HG03558 (cell line): ENCODE results near the gene SNRPD2.
"Not testable (repeated sequence)": the region's sequence is repeated elsewhere in the genome, so short reads cannot be mapped to it uniquely, and the experiment has no call there.

Source experiments
- ATAC-seq: cut with Tn5 transposase; IDR thresholded peaks from one replicate; pipeline ENCODE4 v1.9.1; 2021; ENCODE audit warnings: moderate number of reproducible peaks; ENCODE audit not compliant: unreplicated experiment; ENCODE audit errors: extremely low read depth

SNRPD2 gene

GRCh38 chr19:45705710-45706415 lies 14.1 kb upstream of the SNRPD2 start:
- ATAC-seq, result no peak

- no peak for ATAC-seq
Observed at GRCh38 chr19:45705115-45705514, 13.4 kb upstream of the SNRPD2 start.

DNA sequence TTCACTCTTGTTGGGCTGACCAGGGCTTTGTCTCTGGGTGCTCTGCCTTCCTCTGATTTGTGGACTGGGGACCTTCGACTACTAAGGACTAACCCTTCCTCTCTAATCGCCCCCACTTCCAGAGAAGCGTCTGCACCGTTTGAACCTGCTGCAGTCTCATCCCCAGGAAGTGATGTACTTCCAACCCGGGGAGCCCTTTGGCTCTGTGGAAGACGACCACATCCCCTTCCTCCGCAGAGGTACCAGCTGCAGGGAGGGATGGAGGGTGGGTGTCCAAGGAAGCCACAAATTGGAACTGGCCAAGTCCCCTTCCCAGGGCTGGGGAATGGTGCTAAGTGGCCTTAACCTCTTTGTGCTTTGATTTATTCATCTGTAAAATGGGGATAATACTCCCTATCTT lies 9.9 kb upstream of the SNRPD2 start:
- ATAC-seq, result no peak

DNA sequence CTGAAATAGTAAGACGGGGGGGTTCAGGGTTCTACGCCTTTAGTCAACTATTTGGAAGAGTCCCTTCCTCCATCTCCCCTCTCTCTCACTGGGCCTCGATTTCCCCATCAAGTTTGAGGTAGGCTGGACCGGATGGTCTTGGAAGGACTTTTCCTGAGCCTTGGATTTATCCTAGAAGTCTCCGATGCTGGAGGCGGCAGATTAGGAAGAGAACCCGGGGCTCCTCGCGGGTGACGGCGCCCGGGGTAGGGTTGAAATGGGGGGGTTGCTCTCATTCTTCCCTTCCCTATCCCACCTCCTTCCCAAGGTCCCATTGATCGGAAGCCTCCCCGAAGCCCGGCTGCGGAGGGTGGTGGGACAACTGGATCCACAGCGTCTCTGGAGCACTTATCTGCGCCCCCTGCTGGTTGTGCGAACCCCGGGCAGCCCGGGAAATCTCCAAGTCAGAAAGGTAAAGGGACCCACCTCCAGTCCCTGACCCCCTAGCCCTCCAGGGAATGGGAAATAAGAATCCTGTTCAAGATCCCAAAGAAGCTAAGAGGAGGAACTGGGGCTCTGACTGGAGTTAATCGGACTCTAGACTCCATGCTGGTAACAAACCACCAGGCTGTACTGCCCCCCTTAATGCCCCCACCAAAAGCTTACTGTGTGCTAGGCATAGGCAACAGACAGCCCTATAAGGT lies 1.5 kb upstream of the SNRPD2 start:
- ATAC-seq, result no peak

DNA sequence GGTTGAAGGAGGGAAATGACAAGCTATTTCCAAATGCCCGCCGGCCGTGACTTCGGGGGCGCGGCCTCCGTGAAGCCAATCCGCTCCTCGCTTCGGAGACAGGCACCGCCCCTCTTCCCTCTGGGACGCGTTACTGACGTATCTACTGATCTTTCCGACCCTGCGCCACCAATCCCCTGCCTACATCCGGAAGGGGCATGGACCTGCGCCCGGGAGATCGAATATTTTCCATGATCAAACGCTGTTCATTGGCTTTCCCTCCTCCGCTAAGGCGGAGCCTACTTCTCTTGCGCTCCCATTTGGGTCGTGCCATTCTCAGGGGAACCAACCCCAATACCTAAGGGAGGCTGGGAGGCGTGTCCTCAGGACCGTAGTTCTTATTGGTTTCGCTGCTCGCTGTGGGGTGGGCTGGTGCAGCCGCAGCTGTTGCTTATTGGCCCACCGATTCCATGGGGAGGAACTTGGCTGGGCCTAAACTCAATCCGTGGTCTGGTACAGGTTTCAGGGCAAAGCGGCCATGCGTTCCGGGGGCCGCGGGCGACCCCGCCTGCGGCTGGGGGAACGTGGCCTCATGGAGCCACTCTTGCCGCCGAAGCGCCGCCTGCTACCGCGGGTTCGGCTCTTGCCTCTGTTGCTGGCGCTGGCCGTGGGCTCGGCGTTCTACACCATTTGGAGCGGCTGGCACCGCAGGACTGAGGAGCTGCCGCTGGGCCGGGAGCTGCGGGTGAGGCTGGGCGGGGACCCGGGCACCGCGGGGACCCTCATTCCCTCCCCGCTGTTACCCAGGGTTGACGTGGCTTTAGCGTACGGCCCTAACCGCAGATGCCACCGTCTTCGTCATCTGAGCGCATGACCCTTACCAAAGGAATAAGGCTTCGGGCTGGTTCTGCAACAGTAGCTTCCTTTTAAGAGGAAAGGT lies 693 bp upstream of the SNRPD2 start, which contains the start of gene QPCTL:
QPCTL (plus strand) TSS at position 480 of the 919 bp plus-strand sequence; CDS start at position 518, 38 bp downstream.
- peak; percentile 67 for ATAC-seq

DNA sequence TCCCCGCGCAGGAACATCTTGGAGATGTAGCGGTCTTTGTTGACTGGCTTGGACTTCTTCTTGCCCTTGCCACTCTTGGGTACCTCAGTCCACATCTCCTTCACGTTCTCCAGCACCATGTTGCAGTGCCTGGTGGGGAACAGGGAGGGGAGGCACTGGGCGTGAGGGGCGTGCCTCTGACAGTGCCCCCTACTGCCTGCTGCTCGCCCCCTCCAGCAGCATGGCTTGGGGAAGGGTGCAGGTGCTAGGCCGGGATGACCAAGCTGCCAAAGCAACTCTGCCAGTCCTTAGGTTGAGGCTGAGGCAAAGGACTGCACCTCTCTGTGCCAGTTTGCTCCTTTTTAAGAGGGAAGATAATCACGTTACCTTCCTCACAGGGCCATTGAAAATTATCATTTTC lies 4.2 kb downstream of the SNRPD2 start:
- no peak for ATAC-seq

DNA sequence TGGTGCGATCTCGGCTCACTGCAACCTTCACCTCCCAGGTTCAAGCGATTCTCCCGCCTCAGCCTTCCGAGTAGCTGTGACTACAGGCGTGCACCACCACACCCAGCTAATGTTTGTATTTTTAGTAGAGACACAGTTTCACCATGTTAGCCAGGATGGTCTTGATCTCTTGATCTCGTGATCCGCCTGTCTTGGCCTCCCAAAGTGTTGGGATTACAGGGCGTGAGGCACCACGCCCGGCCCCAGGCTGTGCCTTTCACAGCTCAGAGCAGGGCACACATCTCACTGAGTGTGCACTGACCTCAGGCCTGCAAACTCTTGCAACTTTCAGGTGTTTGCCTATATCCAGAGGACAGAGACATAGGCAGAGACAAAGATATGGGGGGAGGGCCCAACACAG lies 6.7 kb downstream of the SNRPD2 start:
- not testable (repeated sequence) for ATAC-seq

GRCh38 chr19:45682908-45683307 lies 8.8 kb downstream of the SNRPD2 start:
- ATAC-seq, result no peak

DNA sequence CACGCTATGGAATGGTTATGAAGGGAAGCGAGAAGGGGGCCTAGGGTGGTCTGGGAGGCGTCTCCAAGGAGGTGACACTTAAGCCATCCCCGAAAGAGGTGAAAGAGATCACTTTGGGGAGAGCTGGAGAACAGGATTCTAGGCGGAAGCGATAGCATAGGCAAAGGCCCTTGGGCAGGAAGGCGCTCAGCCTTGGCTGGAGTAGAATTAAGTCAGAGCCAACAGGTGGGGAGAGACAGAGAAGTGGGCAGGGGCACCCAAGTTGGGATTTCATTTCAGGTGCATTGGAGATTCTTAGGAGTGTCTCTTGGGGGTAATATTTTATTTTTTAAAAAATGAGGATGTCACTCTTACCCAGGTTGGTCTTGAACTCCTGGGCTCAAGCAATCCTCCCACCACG lies 9.6 kb downstream of the SNRPD2 start:
- no peak for ATAC-seq

- no peak for ATAC-seq
Observed at GRCh38 chr19:45681391-45682015, 10.2 kb downstream of the SNRPD2 start.

GRCh38 chr19:45677351-45678230 lies 14.2 kb downstream of the SNRPD2 start:
- ATAC-seq, result no peak

DNA sequence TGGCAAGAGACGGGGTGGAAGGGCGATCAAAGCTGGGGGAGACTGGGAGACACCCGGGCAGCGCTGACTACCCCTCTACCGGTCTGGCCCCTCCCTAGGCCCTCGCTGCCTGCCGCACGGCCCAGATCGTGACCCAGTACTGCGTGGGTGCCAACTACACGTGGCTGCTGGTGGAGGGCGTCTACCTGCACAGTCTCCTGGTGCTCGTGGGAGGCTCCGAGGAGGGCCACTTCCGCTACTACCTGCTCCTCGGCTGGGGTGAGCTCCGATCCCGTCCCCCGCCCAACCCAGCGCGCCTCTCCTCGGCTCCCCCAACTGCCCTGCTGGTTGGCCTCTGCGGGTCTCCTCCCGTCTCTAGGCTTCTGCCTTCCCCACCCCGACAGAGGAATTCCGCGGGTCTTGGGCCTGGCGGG lies 14.9 kb downstream of the SNRPD2 start:
- ATAC-seq, result no peak

GRCh38 chr19:45674946-45675345 lies 16.8 kb downstream of the SNRPD2 start:
- no peak for ATAC-seq

- ATAC-seq, result no peak
Observed at GRCh38 chr19:45670670-45671453, 20.9 kb downstream of the SNRPD2 start.

DNA sequence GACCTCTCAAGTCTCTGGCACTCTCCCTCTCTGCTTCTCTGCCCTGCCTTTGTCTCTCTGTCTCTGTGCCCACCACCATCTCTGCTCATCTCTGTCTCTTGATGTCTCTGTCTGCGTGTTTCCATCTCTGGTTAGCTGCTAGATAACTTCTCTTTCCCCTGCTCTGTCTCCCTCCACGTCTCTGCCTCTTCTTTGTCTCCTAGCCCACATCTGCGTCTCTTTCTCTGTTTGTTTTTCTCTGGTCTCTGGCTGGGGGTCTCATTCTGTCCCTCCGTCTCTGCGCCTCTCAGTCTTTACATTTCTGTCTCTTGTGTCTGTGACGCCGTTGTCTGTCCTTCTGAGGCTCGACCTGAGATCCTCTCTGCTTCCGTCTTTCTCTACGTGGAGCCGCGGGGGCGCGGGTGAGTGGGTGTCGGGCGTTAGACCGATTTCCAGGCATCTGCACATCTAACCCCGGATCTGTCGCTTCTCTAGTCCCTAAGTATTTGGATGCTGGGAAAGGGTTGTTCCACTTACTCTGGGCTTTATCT lies 23.3 kb downstream of the SNRPD2 start:
- no peak for ATAC-seq

GRCh38 chr19:45667620-45668341 lies 24.0 kb downstream of the SNRPD2 start, which contains the start of gene GIPR:
Gene GIPR, plus strand, starts transcription at chr19:45668221. Its CDS starts 1,300 bp downstream, at chr19:45669521.
- ATAC-seq, result no peak

DNA sequence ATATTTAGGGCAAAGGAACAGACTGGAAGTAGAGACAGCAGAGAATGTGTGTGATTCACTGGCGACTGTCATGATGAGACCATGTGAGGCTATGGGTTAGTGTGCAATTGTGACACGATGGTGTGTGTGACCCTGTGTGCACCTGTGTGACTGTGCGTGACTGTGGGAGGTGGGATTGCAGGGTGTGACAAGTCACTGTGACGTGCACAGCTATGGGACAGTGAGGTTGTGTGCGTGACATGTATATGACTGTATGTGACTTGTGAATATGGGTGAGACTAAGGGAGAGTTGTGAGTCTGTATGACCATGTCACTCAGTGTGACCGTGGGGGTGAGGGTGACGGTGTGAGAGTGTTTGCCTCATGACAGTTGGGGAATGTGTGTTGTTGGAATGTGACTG lies 27.2 kb downstream of the SNRPD2 start:
- no peak for ATAC-seq

- no peak for ATAC-seq
Observed at GRCh38 chr19:45663800-45664199, 28.0 kb downstream of the SNRPD2 start.
